22Rv1 (cell line): ENCODE data around the gene PTCH2.

Experiments
- H3K27ac ChIP-seq: fragments of 450-650 bp; 2 replicates; pipeline ENCODE4 v1.5.1; 2017
- CTCF ChIP-seq: fragments of 450-650 bp; IDR thresholded peaks from 2 replicates; pipeline ENCODE4 v1.5.1; 2017; ENCODE audit warnings: mild to moderate bottlenecking
- ZFX ChIP-seq: fragments of 450-650 bp; IDR thresholded peaks from 2 replicates; pipeline ENCODE4 v1.6.1; 2017; ENCODE audit warnings: antibody characterized with exemption, borderline replicate concordance

The PTCH2 gene

GRCh38 chr1:44821240-44821715 lies 21.8 kb downstream of the PTCH2 start:
- TF ChIP-seq ZFX, result no peak
- no peak for TF ChIP-seq CTCF

GRCh38 chr1:44820328-44821239 lies 22.5 kb downstream of the PTCH2 start:
- TF ChIP-seq ZFX (no peak), CTCF (no peak)

More at GRCh38 chr1:44821240-44821715, 21.8 kb downstream of the PTCH2 start:
- H3K27ac ChIP-seq, result no peak overlapping the region

GRCh38 chr1:44819608-44820327 lies 23.3 kb downstream of the PTCH2 start:
- peak overlapping the region; percentile 97 for H3K27ac ChIP-seq
- TF ChIP-seq ZFX (no peak), CTCF (peak; percentile 14)

More at GRCh38 chr1:44820328-44821239, 22.5 kb downstream of the PTCH2 start:
- peak overlapping the region; percentile 97 for H3K27ac ChIP-seq

GRCh38 chr1:44819196-44819607 lies 23.9 kb downstream of the PTCH2 start:
- peak overlapping the region; percentile 97 for H3K27ac ChIP-seq
- no peak for TF ChIP-seq ZFX
- peak; percentile 31 for TF ChIP-seq CTCF

- TF ChIP-seq CTCF, result no peak
- TF ChIP-seq ZFX, result no peak
- peak overlapping the region; percentile 97 for H3K27ac ChIP-seq
Observed at GRCh38 chr1:44817771-44818495, 25.1 kb downstream of the PTCH2 start.

- peak overlapping the region; percentile 15 for H3K27ac ChIP-seq
- TF ChIP-seq ZFX, result no peak
- no peak for TF ChIP-seq CTCF
Observed at GRCh38 chr1:44817307-44817706, 25.7 kb downstream of the PTCH2 start.

GRCh38 chr1:44815926-44816325 lies 27.1 kb downstream of the PTCH2 start:
- peak overlapping the region; percentile 90 for H3K27ac ChIP-seq
